GM23338 (cell line): ENCODE measurements around the gene PPTC7. TPM values are rescaled to one million over a fixed set of nuclear protein-coding genes. Genes with fewer than 3 reads are reported as not detected.

Source experiments
- ATAC-seq: fragments of 200-7000 bp; cut with Tn5 transposase; 3 replicates; pipeline ENCODE4 v1.9.1; 2020
- DNase-seq: peaks from one replicate; pipeline ENCODE4 v3.0.0-alpha.2; 2015; ENCODE audit warnings: low spot score
- H2AFZ ChIP-seq: fragments of 200-600 bp; sonication (generic); 2 replicates; pipeline ENCODE4 v1.8.0; 2016; ENCODE audit warnings: antibody characterized with exemption, mild to moderate bottlenecking, moderate library complexity
- H3F3A ChIP-seq: fragments of 200-600 bp; sonication (generic); replicated peaks from 2 replicates; pipeline ENCODE4 v1.8.0; 2017; ENCODE audit warnings: antibody characterized with exemption, mixed run types, low read depth
- H3K27ac ChIP-seq: fragments of 200-600 bp; sonication (generic); 2 replicates; pipeline ENCODE4 v1.6.1; 2016; ENCODE audit warnings: low read depth
- H3K27me3 ChIP-seq: fragments of 200-600 bp; sonication (generic); 2 replicates; pipeline ENCODE4 v1.8.0; 2016; ENCODE audit warnings: mild to moderate bottlenecking, mixed run types, moderate library complexity; ENCODE audit not compliant: insufficient read depth
- H3K36me3 ChIP-seq: fragments of 200-600 bp; sonication (generic); 2 replicates; pipeline ENCODE4 v1.8.0; 2016; ENCODE audit warnings: mild to moderate bottlenecking; ENCODE audit not compliant: insufficient read depth
- H3K4me1 ChIP-seq: fragments of 200-600 bp; sonication (generic); 2 replicates; pipeline ENCODE4 v1.8.0; 2016; ENCODE audit warnings: mild to moderate bottlenecking, moderate library complexity; ENCODE audit not compliant: insufficient read depth
- H3K4me2 ChIP-seq: fragments of 200-600 bp; sonication (generic); 2 replicates; pipeline ENCODE4 v1.7.1; 2017; ENCODE audit warnings: mixed run types
- H3K4me3 ChIP-seq: fragments of 200-600 bp; sonication (generic); 2 replicates; pipeline ENCODE4 v1.6.1; 2016; ENCODE audit warnings: mixed run types
- H3K79me2 ChIP-seq: fragments of 200-600 bp; sonication (generic); replicated peaks from 2 replicates; pipeline ENCODE4 v1.8.0; 2017; ENCODE audit warnings: mild to moderate bottlenecking; ENCODE audit not compliant: insufficient read depth
- H3K9me2 ChIP-seq: fragments of 200-600 bp; sonication (generic); 2 replicates; pipeline ENCODE4 v1.8.0; 2017; ENCODE audit not compliant: insufficient read depth
- H4K20me1 ChIP-seq: fragments of 200-600 bp; sonication (generic); replicated peaks from 2 replicates; pipeline ENCODE4 v1.8.0; 2017; ENCODE audit warnings: mild to moderate bottlenecking; ENCODE audit not compliant: insufficient read depth
- H3K27ac Mint-ChIP-seq: 2 replicates; pipeline ENCODE4 v1.8.0; 2020; ENCODE audit warnings: inconsistent platforms, mild to moderate bottlenecking, moderate library complexity, mixed read lengths
- H3K27me3 Mint-ChIP-seq: 3 replicates; pipeline ENCODE4 v1.8.0; 2022; ENCODE audit warnings: low read depth, mild to moderate bottlenecking, moderate library complexity, mixed read lengths, inconsistent platforms; ENCODE audit not compliant: insufficient read depth, poor library complexity
- H3K36me3 Mint-ChIP-seq: 3 replicates; pipeline ENCODE4 v1.8.0; 2021; ENCODE audit warnings: low read depth, mild to moderate bottlenecking, inconsistent platforms, moderate library complexity, mixed read lengths
- H3K4me1 Mint-ChIP-seq: 3 replicates; pipeline ENCODE4 v1.8.0; 2020; ENCODE audit warnings: mild to moderate bottlenecking, inconsistent platforms, mixed read lengths
- H3K4me3 Mint-ChIP-seq: 3 replicates; pipeline ENCODE4 v1.8.0; 2021; ENCODE audit warnings: moderate library complexity, mild to moderate bottlenecking, inconsistent platforms, mixed read lengths
- H3K9me3 Mint-ChIP-seq: 3 replicates; pipeline ENCODE4 v1.8.0; 2020; ENCODE audit warnings: moderate library complexity, mild to moderate bottlenecking, inconsistent platforms, mixed read lengths
- CREB1 ChIP-seq: fragments of 250-450 bp; sonication (Bioruptor Pico); IDR thresholded peaks from 2 replicates; pipeline ENCODE4 v1.5.0; 2020; ENCODE audit warnings: low read depth, mild to moderate bottlenecking, moderate library complexity
- EZH2 ChIP-seq: fragments of 200-600 bp; sonication (generic); IDR thresholded peaks from one replicate; pipeline ENCODE4 v1.8.0; 2017; ENCODE audit warnings: antibody characterized with exemption, mild to moderate bottlenecking, low read depth; ENCODE audit not compliant: unreplicated experiment
- EZH2phosphoT487 ChIP-seq: fragments of 200-600 bp; sonication (generic); IDR thresholded peaks from one replicate; pipeline ENCODE4 v1.8.1; 2018; ENCODE audit warnings: antibody characterized with exemption; ENCODE audit not compliant: unreplicated experiment
- JUNB ChIP-seq: IDR thresholded peaks from one replicate; pipeline ENCODE4 v1.6.1; 2016; ENCODE audit warnings: antibody characterized with exemption; ENCODE audit not compliant: unreplicated experiment
- NANOG ChIP-seq: IDR thresholded peaks from 2 replicates; pipeline ENCODE4 v1.6.1; 2016; ENCODE audit warnings: antibody characterized with exemption, borderline replicate concordance
- POLR2AphosphoS5 ChIP-seq: IDR thresholded peaks from 2 replicates; pipeline ENCODE4 v1.6.1; 2016; ENCODE audit warnings: antibody characterized with exemption, low read depth
- ZNF114 ChIP-seq: fragments of 250-450 bp; sonication (Bioruptor Pico); IDR thresholded peaks from 2 replicates; pipeline ENCODE4 v1.5.0; 2020; ENCODE audit warnings: mild to moderate bottlenecking, moderate library complexity
- ZNF331 ChIP-seq: fragments of 250-450 bp; sonication (Bioruptor Pico); IDR thresholded peaks from 2 replicates; pipeline ENCODE4 v1.5.0; 2020; ENCODE audit warnings: low read depth, mild to moderate bottlenecking, moderate library complexity
- polyA plus RNA-seq: library from polyadenylated mRNA; unstranded; fragments of >200 nt; fragmentation: Nextera tagmentation; extraction: Ambion mirVana; gene quantifications from 2 replicates; pipeline ENCODE4 v1.2.1, GENCODE V29; 2016
- total RNA-seq: library from RNA; depleted of rRNA; stranded (reverse); fragments of >200 nt; shearing (Covaris generic); gene quantifications from 2 replicates; pipeline ENCODE4 v1.2.3, GENCODE V29; 2014
- TF ChIP-seq, protein P1 (sequence below): IDR thresholded peaks from 2 replicates; pipeline ENCODE4 v1.6.1; 2016; ENCODE audit warnings: antibody characterized with exemption
- TF ChIP-seq, protein P2 (sequence below): IDR thresholded peaks from one replicate; pipeline ENCODE4 v1.6.1; 2018; ENCODE audit warnings: antibody characterized with exemption; ENCODE audit not compliant: unreplicated experiment
- TF ChIP-seq, protein P3 (sequence below): fragments of 250-450 bp; sonication (Bioruptor Pico); IDR thresholded peaks from 2 replicates; pipeline ENCODE4 v1.5.0; 2020; ENCODE audit warnings: mild to moderate bottlenecking, moderate library complexity

The PPTC7 gene
- total and polyA plus RNA-seq, 2 experiments from 2014 or later, result 7.5 to 17.5 TPM

DNA sequence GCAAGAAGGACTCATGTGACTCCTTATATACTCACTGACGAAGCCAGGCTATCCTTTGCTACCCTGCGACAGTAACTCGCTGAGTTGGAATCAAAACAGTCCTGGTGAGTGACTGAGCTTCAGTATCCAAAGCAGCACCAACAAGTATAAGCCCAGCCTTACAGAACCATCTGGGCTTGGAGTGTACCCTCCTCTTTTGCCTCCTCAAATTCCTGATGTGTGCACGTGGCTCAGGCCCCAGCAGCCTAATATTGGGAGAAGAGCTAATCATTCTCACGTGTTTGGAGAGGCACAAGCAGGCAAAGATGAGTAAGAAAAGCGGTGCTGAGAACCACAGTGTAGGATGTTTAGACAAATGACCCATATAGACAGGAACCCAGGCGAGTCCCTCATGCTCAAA is 34.4 kb downstream of the PPTC7 start:
- H3K27ac Mint-ChIP-seq, result no peak overlapping the region
- H3K36me3 Mint-ChIP-seq, result peaks cover 15% of the 10 kb centered on the region; the same call in 2 of the 3 replicates
- H3K4me3 Mint-ChIP-seq, result no peak overlapping the region
- Histone ChIP-seq H3F3A (no peaks in the 10 kb centered on the region), H3K36me3 (no peaks in the 10 kb centered on the region), H3K27ac (no peak overlapping the region; the same call in 1 of the 2 replicates), H3K27me3 (no peaks in the 10 kb centered on the region), H2AFZ (no peak overlapping the region), H3K4me1 (peaks cover 7% of the 10 kb centered on the region), H4K20me1 (peaks cover 8% of the 10 kb centered on the region), H3K4me2 (no peak overlapping the region), H3K79me2 (peaks cover 8% of the 10 kb centered on the region), H3K9me2 (no peaks in the 10 kb centered on the region), H3K4me3 (no peak overlapping the region)
- peaks cover 5% of the 10 kb centered on the region; the same call in 2 of the 3 replicates for H3K4me1 Mint-ChIP-seq
- peaks cover 5% of the 10 kb centered on the region for H3K27me3 Mint-ChIP-seq
- no peak for DNase-seq
- H3K9me3 Mint-ChIP-seq, result no peaks in the 10 kb centered on the region
- ATAC-seq, result no peak
- TF ChIP-seq POLR2AphosphoS5 (no peak), NANOG (no peak), JUNB (no peak)
- TF ChIP-seq, protein P1, sequence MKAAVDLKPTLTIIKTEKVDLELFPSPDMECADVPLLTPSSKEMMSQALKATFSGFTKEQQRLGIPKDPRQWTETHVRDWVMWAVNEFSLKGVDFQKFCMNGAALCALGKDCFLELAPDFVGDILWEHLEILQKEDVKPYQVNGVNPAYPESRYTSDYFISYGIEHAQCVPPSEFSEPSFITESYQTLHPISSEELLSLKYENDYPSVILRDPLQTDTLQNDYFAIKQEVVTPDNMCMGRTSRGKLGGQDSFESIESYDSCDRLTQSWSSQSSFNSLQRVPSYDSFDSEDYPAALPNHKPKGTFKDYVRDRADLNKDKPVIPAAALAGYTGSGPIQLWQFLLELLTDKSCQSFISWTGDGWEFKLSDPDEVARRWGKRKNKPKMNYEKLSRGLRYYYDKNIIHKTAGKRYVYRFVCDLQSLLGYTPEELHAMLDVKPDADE, result no peak

DNA sequence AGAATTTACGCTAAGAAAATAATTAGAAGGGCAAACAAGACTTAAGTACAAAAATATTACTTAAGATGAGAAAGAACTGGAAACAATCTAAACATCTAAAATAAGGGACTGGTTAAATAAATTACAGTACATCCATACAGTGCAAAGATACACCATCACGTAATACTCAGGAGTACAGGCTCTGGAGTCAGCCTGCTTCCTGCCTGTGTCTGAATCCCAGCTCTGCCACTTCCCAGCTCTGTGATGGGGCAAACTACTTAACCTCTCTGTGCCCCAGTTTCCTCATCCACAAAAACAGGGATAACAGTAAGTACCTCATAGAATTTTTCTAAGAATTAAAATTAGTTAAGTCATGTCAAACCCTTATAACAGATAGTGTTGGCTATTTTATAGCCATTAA is 36.0 kb downstream of the PPTC7 start:
- Histone ChIP-seq H3K27ac (peak overlapping the region; percentile 63; the same call in 1 of the 2 replicates), H3K9me2 (no peaks in the 10 kb centered on the region), H3K27me3 (no peaks in the 10 kb centered on the region), H3K36me3 (no peaks in the 10 kb centered on the region), H3K79me2 (peaks cover 10% of the 10 kb centered on the region), H2AFZ (no peak overlapping the region), H3K4me2 (no peak overlapping the region), H3K4me1 (peaks cover 7% of the 10 kb centered on the region), H3F3A (no peaks in the 10 kb centered on the region), H4K20me1 (peaks cover 8% of the 10 kb centered on the region), H3K4me3 (no peak overlapping the region)
- peaks cover 5% of the 10 kb centered on the region for H3K27me3 Mint-ChIP-seq
- no peak for ATAC-seq
- H3K4me3 Mint-ChIP-seq, result no peak overlapping the region
- no peaks in the 10 kb centered on the region for H3K9me3 Mint-ChIP-seq
- peaks cover 20% of the 10 kb centered on the region; the same call in 2 of the 3 replicates for H3K36me3 Mint-ChIP-seq
- H3K27ac Mint-ChIP-seq, result no peak overlapping the region
- peaks cover 5% of the 10 kb centered on the region; the same call in 2 of the 3 replicates for H3K4me1 Mint-ChIP-seq
- DNase-seq, result no peak
- TF ChIP-seq CREB1 (CRISPR knock-in tag) (no peak), EZH2phosphoT487 (no peak), NANOG (no peak), EZH2 (no peak), JUNB (no peak), ZNF331 (no peak), POLR2AphosphoS5 (no peak), ZNF114 (no peak)
- TF ChIP-seq, protein P2, sequence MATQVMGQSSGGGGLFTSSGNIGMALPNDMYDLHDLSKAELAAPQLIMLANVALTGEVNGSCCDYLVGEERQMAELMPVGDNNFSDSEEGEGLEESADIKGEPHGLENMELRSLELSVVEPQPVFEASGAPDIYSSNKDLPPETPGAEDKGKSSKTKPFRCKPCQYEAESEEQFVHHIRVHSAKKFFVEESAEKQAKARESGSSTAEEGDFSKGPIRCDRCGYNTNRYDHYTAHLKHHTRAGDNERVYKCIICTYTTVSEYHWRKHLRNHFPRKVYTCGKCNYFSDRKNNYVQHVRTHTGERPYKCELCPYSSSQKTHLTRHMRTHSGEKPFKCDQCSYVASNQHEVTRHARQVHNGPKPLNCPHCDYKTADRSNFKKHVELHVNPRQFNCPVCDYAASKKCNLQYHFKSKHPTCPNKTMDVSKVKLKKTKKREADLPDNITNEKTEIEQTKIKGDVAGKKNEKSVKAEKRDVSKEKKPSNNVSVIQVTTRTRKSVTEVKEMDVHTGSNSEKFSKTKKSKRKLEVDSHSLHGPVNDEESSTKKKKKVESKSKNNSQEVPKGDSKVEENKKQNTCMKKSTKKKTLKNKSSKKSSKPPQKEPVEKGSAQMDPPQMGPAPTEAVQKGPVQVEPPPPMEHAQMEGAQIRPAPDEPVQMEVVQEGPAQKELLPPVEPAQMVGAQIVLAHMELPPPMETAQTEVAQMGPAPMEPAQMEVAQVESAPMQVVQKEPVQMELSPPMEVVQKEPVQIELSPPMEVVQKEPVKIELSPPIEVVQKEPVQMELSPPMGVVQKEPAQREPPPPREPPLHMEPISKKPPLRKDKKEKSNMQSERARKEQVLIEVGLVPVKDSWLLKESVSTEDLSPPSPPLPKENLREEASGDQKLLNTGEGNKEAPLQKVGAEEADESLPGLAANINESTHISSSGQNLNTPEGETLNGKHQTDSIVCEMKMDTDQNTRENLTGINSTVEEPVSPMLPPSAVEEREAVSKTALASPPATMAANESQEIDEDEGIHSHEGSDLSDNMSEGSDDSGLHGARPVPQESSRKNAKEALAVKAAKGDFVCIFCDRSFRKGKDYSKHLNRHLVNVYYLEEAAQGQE, result no peak
- TF ChIP-seq, protein P3, sequence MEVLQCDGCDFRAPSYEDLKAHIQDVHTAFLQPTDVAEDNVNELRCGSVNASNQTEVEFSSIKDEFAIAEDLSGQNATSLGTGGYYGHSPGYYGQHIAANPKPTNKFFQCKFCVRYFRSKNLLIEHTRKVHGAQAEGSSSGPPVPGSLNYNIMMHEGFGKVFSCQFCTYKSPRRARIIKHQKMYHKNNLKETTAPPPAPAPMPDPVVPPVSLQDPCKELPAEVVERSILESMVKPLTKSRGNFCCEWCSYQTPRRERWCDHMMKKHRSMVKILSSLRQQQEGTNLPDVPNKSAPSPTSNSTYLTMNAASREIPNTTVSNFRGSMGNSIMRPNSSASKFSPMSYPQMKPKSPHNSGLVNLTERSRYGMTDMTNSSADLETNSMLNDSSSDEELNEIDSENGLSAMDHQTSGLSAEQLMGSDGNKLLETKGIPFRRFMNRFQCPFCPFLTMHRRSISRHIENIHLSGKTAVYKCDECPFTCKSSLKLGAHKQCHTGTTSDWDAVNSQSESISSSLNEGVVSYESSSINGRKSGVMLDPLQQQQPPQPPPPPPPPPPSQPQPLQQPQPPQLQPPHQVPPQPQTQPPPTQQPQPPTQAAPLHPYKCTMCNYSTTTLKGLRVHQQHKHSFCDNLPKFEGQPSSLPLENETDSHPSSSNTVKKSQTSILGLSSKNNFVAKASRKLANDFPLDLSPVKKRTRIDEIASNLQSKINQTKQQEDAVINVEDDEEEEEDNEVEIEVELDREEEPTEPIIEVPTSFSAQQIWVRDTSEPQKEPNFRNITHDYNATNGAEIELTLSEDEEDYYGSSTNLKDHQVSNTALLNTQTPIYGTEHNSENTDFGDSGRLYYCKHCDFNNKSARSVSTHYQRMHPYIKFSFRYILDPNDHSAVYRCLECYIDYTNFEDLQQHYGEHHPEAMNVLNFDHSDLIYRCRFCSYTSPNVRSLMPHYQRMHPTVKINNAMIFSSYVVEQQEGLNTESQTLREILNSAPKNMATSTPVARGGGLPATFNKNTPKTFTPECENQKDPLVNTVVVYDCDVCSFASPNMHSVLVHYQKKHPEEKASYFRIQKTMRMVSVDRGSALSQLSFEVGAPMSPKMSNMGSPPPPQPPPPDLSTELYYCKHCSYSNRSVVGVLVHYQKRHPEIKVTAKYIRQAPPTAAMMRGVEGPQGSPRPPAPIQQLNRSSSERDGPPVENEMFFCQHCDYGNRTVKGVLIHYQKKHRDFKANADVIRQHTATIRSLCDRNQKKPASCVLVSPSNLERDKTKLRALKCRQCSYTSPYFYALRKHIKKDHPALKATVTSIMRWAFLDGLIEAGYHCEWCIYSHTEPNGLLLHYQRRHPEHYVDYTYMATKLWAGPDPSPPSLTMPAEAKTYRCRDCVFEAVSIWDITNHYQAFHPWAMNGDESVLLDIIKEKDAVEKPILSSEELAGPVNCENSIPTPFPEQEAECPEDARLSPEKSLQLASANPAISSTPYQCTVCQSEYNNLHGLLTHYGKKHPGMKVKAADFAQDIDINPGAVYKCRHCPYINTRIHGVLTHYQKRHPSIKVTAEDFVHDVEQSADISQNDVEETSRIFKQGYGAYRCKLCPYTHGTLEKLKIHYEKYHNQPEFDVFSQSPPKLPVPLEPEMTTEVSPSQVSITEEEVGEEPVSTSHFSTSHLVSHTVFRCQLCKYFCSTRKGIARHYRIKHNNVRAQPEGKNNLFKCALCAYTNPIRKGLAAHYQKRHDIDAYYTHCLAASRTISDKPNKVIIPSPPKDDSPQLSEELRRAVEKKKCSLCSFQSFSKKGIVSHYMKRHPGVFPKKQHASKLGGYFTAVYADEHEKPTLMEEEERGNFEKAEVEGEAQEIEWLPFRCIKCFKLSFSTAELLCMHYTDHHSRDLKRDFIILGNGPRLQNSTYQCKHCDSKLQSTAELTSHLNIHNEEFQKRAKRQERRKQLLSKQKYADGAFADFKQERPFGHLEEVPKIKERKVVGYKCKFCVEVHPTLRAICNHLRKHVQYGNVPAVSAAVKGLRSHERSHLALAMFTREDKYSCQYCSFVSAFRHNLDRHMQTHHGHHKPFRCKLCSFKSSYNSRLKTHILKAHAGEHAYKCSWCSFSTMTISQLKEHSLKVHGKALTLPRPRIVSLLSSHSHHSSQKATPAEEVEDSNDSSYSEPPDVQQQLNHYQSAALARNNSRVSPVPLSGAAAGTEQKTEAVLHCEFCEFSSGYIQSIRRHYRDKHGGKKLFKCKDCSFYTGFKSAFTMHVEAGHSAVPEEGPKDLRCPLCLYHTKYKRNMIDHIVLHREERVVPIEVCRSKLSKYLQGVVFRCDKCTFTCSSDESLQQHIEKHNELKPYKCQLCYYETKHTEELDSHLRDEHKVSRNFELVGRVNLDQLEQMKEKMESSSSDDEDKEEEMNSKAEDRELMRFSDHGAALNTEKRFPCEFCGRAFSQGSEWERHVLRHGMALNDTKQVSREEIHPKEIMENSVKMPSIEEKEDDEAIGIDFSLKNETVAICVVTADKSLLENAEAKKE (CRISPR knock-in tag), result no peak
